ENCODE results near the gene KLHL1. TPM values are rescaled to one million over a fixed set of nuclear protein-coding genes. Genes with fewer than 3 reads are reported as not detected.

The KLHL1 gene
- total and polyA plus RNA-seq, 9 of the 15 experiments (the other 6 are each of a cell fraction or from before 2014, with no cell fraction given), result not detected

- no peak for TF ChIP-seq ZNF699 (CRISPR knock-in tag; IDR thresholded peaks at IDR 0.05; ENCODE audit: insufficient replicate concordance)
- TF ChIP-seq TAF1 (IDR thresholded peaks at IDR 0.05; ENCODE audit: control insufficient read depth, extremely low read depth, insufficient read depth, low read length, severe bottlenecking), result no peak
- no peak for TF ChIP-seq ZNF277 (CRISPR knock-in tag; IDR thresholded peaks at IDR 0.05; ENCODE audit: borderline replicate concordance)
- TF ChIP-seq NFIX (CRISPR knock-in tag; IDR thresholded peaks at IDR 0.05; ENCODE audit: low read depth), result no peak
- TF ChIP-seq C11orf30 (IDR thresholded peaks at IDR 0.05; ENCODE audit: low read depth), result no peak
- no peak for TF ChIP-seq ZNF655 (CRISPR knock-in tag; IDR thresholded peaks at IDR 0.05)
- TF ChIP-seq EZH2 (IDR thresholded peaks at IDR 0.05; ENCODE audit: borderline replicate concordance, low read depth, low read length), result no peak
- no peak for TF ChIP-seq ZBTB5 (IDR thresholded peaks at IDR 0.05)
- no peak for TF ChIP-seq SMARCA5 (IDR thresholded peaks at IDR 0.05)
- no peak for TF ChIP-seq TRIM24 (IDR thresholded peaks at IDR 0.05)
- no peak for TF ChIP-seq ZBTB40 (IDR thresholded peaks at IDR 0.05)
- TF ChIP-seq ZBTB40 (CRISPR knock-in tag; IDR thresholded peaks at IDR 0.05), result no peak
- TF ChIP-seq PCBP1 (IDR thresholded peaks at IDR 0.05; ENCODE audit: low read depth, low read length, poor library complexity, severe bottlenecking), result no peak
Observed at GRCh38 chr13:70108356-70109105, at the start of gene KLHL1 (continued).
